PC-9 (cell line): Measurements from ENCODE around the gene CTXND2.

Experiments
- EZH2 ChIP-seq: fragments of 200-600 bp; sonication (generic); IDR thresholded peaks from 2 replicates; pipeline ENCODE4 v1.8.0; 2017; ENCODE audit warnings: antibody characterized with exemption, low read depth
- TF ChIP-seq, protein P1 (sequence below): fragments of 200-600 bp; sonication (generic); conservative IDR thresholded peaks from 2 replicates; pipeline ENCODE4 v1.6.1; 2017; ENCODE audit warnings: mixed run types, antibody characterized with exemption, mild to moderate bottlenecking, moderate library complexity

DNA sequence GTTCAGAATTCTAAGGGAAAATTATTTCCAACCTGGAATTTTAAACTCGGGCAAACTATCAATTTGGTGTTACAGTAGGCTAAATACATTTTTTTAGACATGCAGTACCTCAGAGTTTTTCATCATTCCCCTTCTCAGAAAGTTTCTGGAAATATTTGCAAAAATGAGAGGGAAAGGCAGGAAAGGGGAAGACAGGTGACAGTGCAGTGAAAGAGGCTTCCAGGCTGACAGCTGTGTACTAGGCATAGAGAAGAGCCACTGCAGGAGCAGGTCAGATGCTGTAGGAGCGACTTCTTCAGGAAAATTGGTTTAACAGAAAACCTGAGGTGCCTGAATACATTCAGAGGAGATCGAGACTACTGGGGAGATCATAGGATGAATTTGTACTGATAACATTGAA, 67.8 kb downstream of the CTXND2 start:
- TF ChIP-seq, protein P1, sequence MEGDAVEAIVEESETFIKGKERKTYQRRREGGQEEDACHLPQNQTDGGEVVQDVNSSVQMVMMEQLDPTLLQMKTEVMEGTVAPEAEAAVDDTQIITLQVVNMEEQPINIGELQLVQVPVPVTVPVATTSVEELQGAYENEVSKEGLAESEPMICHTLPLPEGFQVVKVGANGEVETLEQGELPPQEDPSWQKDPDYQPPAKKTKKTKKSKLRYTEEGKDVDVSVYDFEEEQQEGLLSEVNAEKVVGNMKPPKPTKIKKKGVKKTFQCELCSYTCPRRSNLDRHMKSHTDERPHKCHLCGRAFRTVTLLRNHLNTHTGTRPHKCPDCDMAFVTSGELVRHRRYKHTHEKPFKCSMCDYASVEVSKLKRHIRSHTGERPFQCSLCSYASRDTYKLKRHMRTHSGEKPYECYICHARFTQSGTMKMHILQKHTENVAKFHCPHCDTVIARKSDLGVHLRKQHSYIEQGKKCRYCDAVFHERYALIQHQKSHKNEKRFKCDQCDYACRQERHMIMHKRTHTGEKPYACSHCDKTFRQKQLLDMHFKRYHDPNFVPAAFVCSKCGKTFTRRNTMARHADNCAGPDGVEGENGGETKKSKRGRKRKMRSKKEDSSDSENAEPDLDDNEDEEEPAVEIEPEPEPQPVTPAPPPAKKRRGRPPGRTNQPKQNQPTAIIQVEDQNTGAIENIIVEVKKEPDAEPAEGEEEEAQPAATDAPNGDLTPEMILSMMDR, result no peak
- TF ChIP-seq EZH2, result no peak
